ENCODE data around the gene SLC18A3. TPM values are rescaled to one million over a fixed set of nuclear protein-coding genes. Genes with fewer than 3 reads are reported as not detected.

SLC18A3 gene
- total RNA-seq, 1 experiment from 2014 or later, result not detected

DNA sequence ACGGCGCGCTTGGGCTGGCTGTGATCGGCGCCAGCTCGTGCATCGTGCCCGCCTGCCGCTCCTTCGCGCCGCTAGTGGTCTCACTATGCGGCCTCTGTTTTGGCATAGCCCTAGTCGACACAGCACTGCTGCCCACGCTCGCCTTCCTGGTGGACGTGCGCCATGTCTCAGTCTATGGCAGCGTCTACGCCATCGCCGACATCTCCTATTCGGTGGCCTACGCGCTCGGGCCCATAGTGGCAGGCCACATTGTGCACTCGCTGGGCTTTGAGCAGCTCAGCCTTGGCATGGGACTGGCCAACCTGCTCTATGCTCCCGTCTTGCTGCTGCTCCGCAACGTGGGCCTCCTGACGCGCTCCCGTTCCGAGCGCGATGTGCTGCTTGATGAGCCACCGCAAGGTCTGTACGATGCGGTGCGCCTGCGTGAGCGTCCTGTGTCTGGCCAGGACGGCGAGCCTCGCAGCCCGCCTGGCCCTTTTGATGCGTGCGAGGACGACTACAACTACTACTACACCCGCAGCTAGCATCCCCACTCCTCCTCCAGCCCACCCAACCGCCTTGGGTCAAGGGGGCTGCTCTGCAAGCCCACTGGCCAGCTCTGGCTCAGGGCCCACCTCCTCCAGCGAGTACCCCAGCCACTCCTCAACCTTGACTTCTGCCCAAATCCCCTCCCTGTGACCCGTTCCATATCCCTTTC lies 1.9 kb downstream of the SLC18A3 start:
- no peak for DNase-seq (ENCODE audit: low read depth)

DNA sequence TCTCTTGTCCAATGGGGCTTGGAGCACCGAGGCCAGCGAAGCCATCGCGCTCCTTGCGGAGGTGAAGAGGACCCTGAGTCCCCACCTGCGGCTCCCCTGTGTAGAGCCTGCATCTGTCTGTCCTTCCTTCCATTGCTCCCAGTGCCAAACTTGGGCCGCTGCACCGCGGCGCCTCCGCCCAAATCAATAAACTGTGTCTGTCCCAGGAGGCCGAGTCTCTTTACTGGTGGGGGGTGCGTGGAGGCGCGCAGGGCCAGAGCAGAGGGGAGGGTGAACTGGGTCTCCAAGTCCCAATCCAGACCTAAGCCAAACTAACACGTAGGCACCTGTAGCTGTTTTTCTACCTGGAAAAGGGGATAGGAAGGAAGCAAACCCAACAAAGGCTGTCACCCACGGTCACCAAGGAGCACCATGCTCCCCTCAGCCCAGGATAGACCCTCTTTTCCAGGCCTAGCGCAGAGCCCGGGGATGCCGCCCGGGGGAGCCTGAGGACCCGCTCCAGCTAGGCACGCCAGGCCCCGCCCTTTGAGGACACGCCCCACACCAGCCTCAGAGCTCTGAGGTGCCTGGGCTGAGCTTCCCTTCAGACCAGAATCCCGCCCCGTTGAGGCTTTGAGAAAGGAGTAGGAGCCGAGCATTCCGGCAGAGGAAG lies 2.5 kb downstream of the SLC18A3 start:
- peak; percentile 21 for DNase-seq (ENCODE audit: low read depth)

DNA sequence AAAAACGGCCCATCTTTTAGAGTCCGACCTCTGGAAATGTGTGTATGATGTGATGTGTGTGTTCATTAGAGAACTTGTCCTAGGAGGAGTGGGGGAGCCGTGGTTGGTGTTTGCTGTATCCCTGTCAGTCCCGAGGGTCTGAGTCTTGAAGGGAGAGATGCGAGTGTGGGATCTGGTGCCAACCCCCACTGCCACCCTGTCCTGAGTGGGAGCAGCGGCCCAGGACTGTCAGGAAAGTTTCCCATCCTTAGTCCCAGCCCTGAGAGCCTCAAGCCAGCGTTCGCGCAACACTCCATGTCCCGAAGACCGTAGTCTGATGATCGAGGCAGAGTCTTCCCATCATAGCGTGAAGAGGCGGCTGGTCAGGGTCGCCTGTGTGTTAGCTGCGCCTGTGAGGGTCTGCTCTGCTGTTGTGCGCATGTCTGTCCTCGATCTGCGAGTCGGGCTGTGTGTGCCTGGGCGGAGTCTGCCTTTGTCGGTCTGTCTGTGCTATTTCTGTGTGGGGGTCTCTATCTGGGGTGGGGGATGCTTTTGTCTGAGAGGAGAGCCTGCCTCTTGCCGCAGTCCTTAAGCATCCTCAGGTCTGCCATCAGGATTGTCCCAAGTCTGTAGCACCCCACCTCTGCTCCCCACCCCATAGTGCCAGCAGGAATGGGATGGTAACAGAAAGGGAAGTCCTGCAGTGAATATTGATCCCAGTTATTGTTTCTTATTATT lies 3.2 kb downstream of the SLC18A3 start:
- DNase-seq (ENCODE audit: low read depth), result no peak

DNA sequence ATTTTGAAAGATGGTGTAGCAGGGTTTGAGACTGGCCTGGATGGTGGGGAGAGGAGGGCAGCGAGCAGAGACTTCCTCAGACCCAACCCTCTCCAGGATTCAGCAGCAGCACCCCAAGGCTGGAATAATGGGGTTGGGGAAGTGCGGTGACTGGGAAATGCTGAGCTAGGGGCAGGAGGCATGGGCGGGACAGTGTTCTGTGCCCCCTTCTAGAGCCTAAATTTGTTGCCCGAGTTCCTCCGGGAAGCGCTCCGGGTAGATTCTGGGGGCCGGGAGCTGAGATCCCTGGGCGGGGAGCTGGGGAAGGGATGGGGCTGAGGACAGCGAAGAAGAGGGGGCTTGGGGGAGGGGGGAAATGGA lies 3.8 kb downstream of the SLC18A3 start, which contains the start of gene CHAT:
Gene CHAT, plus strand, starts transcription at position 156 of the 360 bp plus-strand sequence. Its CDS starts 153 bp downstream, at position 309.
- DNase-seq (ENCODE audit: low read depth), result no peak

DNA sequence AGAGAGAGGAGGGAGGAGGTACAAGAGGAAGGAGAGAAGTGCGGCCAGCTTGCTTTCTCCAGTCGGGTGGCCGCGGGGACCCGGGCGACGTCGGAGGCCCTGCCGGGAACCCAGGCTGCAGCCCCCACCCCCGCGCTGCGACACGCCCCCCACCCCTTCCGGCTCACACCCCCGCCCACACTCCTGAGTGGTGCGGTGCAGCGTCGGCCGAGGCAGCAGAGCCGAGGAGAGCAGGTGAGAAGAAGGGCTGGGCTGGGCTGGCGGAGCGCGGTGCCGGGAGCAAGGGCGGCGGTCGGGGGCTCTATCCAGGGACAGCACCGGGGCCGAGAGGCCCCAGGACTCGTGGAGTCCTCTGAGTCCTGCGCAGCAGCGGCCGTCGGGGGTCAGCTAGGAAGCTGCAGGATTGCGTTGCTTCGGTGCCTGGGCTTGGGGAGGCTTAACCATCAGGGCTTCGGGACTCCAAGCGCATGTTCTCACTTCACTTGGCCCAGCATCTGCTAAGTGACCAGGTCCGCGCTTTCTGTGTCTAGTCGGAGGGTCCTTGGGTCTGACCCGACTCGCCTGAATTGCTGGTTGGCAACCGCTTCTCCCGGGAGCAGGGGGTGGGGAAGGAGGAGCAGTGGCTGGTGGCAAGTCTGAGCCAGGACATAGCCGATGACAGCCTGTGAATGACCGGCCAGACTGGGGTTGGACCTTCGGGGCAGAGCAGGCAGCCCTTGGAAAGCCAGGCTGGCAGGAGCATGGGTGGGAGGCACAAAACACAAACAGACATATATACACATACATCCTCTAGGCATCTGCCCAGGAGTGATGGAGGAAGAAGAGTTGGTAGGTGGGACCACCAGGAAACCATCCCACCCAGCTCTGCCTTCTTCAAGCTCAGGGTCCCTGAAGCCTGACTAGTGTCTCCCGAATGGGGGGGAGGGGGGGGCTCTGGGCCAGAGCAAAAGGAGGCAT lies 4.4 kb downstream of the SLC18A3 start:
- DNase-seq (ENCODE audit: low read depth), result no peak

DNA sequence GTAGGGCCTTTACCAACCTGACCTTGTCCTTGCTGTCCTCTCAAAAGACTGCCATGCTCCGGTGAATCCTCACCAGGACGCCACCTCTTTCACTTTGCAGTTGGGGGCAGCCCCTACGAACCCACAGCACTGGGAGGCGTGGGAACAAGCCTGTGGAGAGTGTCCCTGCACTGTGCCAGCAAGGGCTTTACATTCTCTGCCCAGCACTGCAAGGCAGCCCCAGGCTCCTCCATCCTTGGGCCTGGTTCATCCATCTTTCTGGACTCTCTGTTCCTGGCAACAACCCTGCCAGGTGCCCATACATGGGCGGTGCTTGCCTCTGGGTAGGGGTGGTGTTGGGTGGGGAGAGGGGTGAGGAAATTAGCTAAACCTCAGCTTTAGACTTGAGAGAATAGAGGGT lies 5.1 kb downstream of the SLC18A3 start:
- no peak for DNase-seq (ENCODE audit: low read depth)

DNA sequence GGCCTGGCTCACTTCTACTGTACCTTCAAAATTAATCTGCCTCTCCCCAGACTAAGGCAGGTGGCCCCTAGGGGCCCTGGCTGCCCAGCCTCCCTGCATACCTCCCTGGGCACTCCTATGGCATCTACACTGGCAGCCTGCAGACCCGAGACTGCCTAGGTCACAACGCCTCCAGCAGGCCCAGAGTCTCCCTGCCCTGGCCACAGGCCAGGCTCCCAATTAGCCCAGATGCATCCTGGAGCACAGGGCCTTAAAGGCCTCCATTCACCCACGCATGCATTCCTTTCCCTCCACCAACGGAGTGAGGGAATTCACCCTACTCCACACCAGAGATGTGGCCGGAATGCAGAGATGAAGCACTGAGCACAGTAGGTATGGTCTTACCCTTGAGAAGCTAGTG lies 5.6 kb downstream of the SLC18A3 start:
- DNase-seq (ENCODE audit: low read depth), result no peak

DNA sequence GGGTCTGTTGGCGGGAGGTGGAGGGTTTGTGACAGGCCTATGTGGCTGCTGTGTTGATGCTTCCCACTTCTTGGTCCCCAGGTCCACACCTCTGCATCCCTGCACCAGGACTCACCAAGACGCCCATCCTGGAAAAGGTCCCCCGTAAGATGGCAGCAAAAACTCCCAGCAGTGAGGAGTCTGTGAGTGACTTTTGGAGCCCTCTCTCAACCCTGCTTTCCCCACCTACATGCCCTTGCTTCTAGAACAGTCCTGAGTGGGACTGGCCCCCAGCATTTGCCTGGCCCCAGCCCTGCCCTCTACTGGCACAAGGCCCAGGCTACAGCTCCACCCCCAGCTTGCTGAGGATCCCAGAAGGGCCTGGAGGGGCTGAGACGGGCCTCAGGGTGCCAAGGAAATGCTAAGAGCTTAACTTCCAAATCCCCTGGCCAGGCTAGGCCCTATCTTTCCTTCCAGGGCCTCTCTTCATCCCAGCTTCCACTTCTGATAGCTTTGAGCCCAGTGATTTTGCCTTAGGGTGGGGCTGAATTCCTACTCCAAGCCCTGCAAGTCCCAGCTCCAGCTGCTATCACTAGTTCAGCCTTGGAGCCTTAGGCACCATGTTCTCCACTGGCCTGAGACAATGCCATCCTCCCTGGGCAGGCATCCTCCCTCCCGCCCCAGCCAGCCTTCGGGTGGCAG lies 6.5 kb downstream of the SLC18A3 start:
- DNase-seq (ENCODE audit: low read depth), result no peak

DNA sequence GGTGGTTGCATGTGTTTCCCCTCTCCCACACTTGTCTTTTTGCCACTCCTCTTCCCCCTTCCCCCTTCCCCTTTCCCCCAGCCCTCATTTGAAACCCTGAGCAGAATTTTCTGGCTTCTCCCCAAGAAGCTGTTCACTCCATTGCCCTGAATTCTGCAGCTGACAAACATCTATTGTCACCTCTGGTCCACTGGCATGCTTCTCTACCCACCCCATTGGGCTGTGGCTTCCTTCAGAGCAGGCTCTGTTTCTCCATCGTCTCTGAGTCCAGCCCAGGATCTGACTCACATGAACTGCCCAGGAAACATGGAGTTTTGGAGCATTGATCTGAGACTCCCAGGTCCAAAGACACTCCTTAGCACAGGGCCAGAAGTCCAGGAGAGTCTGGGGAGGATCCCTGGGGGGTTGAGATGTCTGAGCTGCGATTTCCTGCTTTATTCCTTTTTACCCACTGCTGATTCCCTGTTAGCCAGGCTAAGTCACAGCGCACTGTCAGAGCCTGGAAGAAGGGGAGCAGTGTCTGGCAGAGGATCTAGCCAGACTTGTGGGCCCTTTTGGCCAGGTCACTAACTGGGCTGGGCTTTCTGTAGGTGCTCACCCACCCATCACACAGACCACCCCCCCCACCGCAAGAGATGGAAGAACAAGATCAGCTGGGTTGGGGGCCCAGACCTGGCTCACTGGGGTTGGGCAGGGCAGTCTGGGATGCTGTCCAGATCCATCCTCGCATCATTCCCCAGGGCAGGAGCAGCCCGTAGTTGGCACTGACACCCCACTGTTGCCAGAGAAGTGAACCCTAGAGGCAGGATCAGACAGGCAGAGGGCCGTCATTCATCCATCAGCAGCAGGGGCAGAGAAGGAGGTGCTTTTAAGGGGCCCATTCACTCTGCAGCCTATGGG lies 7.3 kb downstream of the SLC18A3 start:
- DNase-seq (ENCODE audit: low read depth), result no peak

DNA sequence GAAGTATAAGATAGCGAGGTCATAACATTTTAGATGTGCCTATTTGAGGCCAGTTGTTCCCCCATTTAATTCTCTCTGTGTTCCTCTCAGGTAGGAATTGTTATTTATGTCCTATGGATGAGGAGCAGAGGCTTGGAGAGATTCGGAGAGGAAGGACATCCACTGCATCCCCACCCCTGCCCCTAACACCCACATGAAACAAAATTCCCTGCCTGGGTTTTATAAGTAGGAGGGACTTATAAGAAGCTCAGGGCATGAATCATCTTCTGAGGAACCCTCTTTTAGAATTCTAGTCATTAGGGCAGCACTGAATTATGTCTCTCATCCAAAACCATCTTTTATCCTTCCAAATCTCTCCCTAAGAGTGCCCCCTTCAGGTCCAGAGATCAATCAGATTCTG lies 8.7 kb downstream of the SLC18A3 start:
- DNase-seq (ENCODE audit: low read depth), result no peak

DNA sequence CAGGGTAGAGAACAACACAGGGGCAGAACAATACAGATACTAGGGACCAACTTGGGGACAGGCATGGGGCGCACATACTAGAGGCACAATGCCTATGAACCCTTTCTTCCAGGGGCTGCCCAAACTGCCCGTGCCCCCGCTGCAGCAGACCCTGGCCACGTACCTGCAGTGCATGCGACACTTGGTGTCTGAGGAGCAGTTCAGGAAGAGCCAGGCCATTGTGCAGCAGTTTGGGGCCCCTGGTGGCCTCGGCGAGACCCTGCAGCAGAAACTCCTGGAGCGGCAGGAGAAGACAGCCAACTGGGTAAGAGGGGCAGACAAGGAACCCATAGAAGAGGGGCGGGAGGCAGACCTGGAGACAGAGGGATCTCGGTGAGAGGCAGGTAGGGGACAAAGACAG lies 9.5 kb downstream of the SLC18A3 start:
- no peak for DNase-seq (ENCODE audit: low read depth)

DNA sequence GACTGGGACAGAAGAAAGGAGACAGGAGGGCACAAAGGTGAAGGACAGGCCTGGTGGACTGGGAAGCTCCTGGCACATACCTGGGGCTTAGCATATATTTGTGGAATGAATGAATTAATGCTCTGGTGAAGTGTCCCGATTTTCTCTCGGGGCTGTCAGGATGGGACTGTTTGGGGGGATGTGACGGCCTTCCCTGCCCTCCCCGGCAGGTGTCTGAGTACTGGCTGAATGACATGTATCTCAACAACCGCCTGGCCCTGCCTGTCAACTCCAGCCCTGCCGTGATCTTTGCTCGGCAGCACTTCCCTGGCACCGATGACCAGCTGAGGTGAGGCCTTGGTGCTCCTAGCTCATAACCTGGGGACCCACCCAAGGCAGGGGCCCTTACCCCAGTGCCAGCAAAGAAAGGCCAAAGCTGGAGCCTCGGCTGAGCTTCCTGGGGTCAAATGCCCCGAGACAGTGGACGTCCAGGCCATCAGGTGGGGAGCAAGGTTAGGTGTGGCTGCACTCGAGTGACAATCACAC lies 10.2 kb downstream of the SLC18A3 start:
- DNase-seq (ENCODE audit: low read depth), result no peak

DNA sequence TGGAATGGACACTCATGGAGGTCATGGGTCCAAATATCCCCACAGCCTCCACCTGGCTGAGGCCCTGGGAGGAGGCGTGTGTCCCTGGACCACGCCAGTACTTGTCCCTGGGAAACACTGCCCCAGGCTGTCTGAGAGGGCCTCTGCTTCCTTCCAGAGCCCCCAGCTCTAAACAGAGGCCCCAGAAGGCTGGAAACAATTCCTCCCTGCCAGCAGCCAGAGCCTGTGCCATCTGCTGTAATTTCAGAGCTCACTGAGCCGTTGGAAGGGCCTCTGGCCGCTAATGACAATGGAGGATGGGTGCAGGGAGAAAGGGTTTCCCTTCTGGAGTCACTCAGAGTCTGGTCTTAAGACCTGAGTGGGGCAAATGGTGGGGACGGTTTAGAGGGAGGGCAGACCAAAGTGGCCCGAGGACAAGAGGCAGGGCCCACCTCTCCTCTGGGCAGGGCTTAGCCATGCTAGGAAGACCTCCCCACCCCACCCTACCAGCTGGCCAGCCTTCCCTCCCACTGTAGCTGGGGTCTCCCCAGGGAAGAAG lies 10.8 kb downstream of the SLC18A3 start:
- DNase-seq (ENCODE audit: low read depth), result no peak

DNA sequence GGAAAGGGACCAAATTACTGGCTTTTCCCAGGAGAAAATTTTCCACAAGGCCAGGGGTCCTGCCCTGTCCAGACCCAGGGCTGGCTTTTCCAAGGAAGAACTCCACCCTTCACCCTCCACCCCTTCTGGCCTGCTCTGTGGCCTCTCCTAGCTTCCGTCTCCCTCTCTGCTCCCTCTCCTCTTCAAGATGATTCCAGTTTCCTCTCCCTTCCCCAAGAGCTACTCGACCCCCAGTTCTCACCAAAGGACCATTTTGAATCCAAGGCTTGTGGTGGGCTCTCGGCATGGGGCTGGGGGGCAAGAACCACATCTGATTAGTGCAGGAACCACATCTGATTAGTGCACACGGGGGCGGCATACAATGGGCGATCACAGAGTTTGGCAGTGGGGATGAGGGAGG lies 11.5 kb downstream of the SLC18A3 start:
- DNase-seq (ENCODE audit: low read depth), result no peak

DNA sequence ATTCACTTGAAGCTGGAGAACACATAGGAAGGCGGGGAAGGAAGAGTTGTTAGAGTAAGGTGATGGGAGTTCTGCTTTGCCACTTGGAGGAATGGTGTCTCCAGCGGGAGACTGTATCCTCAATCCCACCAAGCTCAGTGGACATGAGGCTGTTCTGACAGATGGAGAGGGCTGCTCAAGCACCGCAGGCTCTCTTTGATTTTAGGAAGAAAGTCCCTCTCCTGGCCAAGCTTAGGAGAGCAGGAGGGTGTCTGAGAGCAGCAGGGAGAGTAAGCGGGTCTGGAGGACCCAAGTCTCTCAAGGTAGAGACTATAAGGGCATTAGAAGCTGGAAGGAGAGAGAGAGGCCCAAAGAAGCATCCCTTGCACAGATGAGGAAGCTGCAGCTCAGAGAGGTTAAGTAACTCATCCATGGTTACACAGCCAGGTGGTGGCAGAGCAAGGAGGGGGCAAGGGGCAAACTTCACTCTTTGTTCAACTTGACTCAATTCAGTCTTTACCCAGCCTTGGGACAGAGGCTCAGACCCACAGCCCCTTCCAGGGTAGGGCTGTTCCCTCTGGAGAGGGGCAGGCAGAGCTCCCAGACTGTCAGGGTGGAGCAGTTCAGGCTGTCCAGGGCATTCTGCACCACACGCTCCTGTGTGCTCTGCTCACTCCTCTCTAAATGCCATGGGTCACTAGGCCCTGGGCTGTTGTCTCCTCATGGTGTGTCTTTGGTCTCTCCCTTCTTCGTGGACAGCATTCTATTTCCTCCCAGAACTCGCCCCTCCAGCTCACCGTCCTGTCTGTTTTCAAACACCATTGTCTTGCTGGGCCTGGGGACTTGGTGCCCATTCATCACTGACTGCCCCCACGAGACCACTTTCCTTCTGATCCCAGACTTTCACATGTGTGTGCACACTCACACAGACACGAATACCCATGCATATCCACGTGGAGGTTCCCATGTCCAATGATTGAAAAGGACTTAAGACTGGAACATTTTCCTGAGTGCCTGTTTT lies 12.6 kb downstream of the SLC18A3 start:
- no peak for DNase-seq (ENCODE audit: low read depth)

DNA sequence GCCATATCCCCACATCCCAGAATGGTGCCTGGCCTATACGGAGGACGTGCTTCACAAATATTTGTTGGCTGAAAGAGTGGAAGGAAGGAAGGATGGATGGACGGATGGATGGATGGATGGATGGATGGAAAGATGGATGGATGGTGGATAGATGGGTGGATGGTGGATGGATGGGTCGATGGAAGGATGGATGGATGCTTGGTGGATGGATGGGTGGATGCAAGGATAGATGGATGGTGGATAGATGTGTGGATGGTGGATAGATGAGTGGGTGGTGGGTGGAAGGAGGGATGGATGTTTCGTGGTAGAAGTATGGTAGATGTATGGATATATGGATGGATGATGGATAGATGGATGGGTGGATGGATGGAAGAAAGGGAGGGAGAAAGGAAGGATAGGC lies 14.5 kb downstream of the SLC18A3 start:
- no peak for DNase-seq (ENCODE audit: low read depth)

DNA sequence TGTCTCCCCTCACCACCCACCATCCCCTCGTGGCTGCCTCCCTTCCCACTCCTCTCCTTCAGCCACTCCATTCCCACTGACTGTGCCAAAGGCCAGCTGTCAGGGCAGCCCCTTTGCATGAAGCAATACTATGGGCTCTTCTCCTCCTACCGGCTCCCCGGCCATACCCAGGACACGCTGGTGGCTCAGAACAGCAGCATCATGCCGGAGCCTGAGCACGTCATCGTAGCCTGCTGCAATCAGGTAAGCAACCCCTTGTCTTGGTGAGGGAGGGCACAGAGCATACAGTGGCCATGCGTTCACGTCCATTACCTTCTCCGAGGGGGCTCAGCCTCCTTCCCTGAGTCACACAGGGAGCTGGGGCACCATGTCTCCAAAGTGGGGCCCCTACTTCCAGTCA lies 15.3 kb downstream of the SLC18A3 start:
- DNase-seq (ENCODE audit: low read depth), result no peak

DNA sequence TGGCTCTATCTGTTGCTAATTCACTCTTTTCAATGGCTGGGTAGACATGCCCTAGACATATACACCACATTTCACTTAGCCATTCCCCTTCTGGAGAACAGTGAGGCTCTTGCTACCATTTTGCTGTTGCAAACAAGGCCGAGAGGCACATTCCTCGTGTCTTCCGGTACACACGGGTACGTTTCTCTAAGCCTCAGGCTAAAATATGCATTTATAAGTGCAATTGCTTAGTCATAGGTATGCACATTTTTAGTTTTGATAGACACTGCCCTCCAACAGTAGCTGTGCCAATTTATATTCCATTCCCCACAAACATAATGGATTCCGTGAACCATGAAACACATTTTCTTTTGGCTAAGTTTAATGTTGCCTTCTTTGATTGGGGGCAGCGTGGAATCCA lies 16.9 kb downstream of the SLC18A3 start:
- no peak for DNase-seq (ENCODE audit: low read depth)

Data from M059J (cell line).